A673 (cell line): ENCODE results near the gene CDH10. TPM values are rescaled to one million over a fixed set of nuclear protein-coding genes. Genes with fewer than 3 reads are reported as not detected.

Source experiments
- BruUV-seq: library from RNA; stranded (reverse); fragments of 400-500 nt; replicated peaks from 2 replicates; lab custom pipeline; 2021; lab: Mats Ljungman, UMichigan
- CTCF ChIA-PET: fragments of 300-600 bp; sonication (Branson Sonifier 250); formaldehyde crosslinking; loops from one replicate; lab custom pipeline; 2022; ENCODE audit warnings: antibody characterized with exemption; lab: Charles Lee
- POLR2A ChIA-PET: fragments of 300-600 bp; sonication (Branson Sonifier 250); formaldehyde crosslinking; loops from one replicate; lab custom pipeline; 2022; ENCODE audit warnings: antibody characterized with exemption; ENCODE audit not compliant: low non-redundant PET; lab: Charles Lee
- DNase-seq: peaks from one replicate; pipeline ENCODE4 v3.0.0-alpha.2; 2015; ENCODE audit warnings: low spot score
- H3K27ac ChIP-seq: fragments of 200-600 bp; sonication (generic); 2 replicates; pipeline ENCODE4 v1.5.1; 2016; ENCODE audit warnings: mixed run types, low read depth, mild to moderate bottlenecking, mixed read lengths, antibody characterized with exemption, low read length; ENCODE audit not compliant: poor library complexity, severe bottlenecking
- H3K27me3 ChIP-seq: fragments of 200-600 bp; sonication (generic); replicated peaks from 2 replicates; pipeline ENCODE4 v1.6.1; 2017; ENCODE audit warnings: mixed run types, low read depth, mild to moderate bottlenecking, mixed read lengths, antibody characterized with exemption, low read length; ENCODE audit not compliant: insufficient read depth, poor library complexity
- H3K36me3 ChIP-seq: fragments of 200-600 bp; sonication (generic); 2 replicates; pipeline ENCODE4 v1.6.1; 2016; ENCODE audit warnings: mixed run types, mild to moderate bottlenecking, mixed read lengths, antibody characterized with exemption, low read length; ENCODE audit not compliant: insufficient read depth, poor library complexity, severe bottlenecking
- H3K4me1 ChIP-seq: fragments of 200-600 bp; sonication (generic); 2 replicates; pipeline ENCODE4 v1.6.1; 2017; ENCODE audit warnings: mixed run types, mild to moderate bottlenecking, mixed read lengths, antibody characterized with exemption, low read length; ENCODE audit not compliant: insufficient read depth, poor library complexity, severe bottlenecking
- H3K4me3 ChIP-seq: fragments of 200-600 bp; sonication (generic); 2 replicates; pipeline ENCODE4 v1.5.1; 2016; ENCODE audit warnings: low read depth, mixed run types, mild to moderate bottlenecking, mixed read lengths, low read length; ENCODE audit not compliant: poor library complexity, severe bottlenecking
- H3K9me3 ChIP-seq: fragments of 200-600 bp; sonication (generic); 2 replicates; pipeline ENCODE4 v1.6.1; 2016; ENCODE audit warnings: mixed run types, low read depth, mild to moderate bottlenecking, mixed read lengths, antibody characterized with exemption, low read length; ENCODE audit not compliant: poor library complexity, severe bottlenecking
- CTCF ChIP-seq: fragments of 300-800, 200-600 bp; sonication (generic); conservative IDR thresholded peaks from 2 replicates; pipeline ENCODE4 v1.5.1; 2017; ENCODE audit warnings: low read depth, mild to moderate bottlenecking, antibody characterized with exemption, low read length, moderate library complexity, mixed read lengths
- EZH2 ChIP-seq: fragments of 200-600 bp; sonication (generic); IDR thresholded peaks from 2 replicates; pipeline ENCODE4 v1.6.1; 2017; ENCODE audit warnings: borderline replicate concordance, low read depth, mild to moderate bottlenecking, mixed read lengths, antibody characterized with exemption, low read length; ENCODE audit not compliant: poor library complexity, severe bottlenecking
- intact Hi-C: fragments of 100-400 bp; cut with micrococcal nuclease; formaldehyde crosslinking; loops from one replicate; pipeline ENCODE4 v1.10.0; 2022; ENCODE audit not compliant: unreplicated experiment
- total RNA-seq: library from RNA; stranded (reverse); gene quantifications from 2 replicates; pipeline ENCODE4 v1.2.3, GENCODE V29; 2021

The CDH10 gene
- total RNA-seq, 1 experiment from 2014 or later = 1.2 TPM

- Histone ChIP-seq H3K27ac (no peak overlapping the region), H3K27me3 (no peaks in the 10 kb centered on the region), H3K9me3 (no peaks in the 10 kb centered on the region), H3K4me3 (no peak overlapping the region), H3K4me1 (peaks cover 16% of the 10 kb centered on the region), H3K36me3 (no peaks in the 10 kb centered on the region)
- ChIA-PET CTCF (no interaction called here), POLR2A (no interaction called here)
- TF ChIP-seq EZH2 = no peak
- TF ChIP-seq CTCF = no peak
- intact Hi-C loops = no loop called here
- no peak for DNase-seq
- no TSS peak for BruUV-seq
Measured at GRCh38 chr5:24566933-24567332, 77.8 kb downstream of the CDH10 start.

GRCh38 chr5:24555229-24555628, 89.5 kb downstream of the CDH10 start:
- H3K27ac ChIP-seq = no peak overlapping the region
- CTCF ChIA-PET = no interaction called here
- H3K9me3 ChIP-seq = no peaks in the 10 kb centered on the region
- TF ChIP-seq EZH2 = no peak
- TF ChIP-seq CTCF = no peak
- no TSS peak for BruUV-seq
- POLR2A ChIA-PET = no interaction called here
- intact Hi-C loops = no loop called here
- peaks cover 3% of the 10 kb centered on the region for H3K27me3 ChIP-seq
- no peak for DNase-seq
- H3K4me1 ChIP-seq = peaks cover 45% of the 10 kb centered on the region
- H3K4me3 ChIP-seq = no peak overlapping the region
- H3K36me3 ChIP-seq = no peaks in the 10 kb centered on the region

- no peak for TF ChIP-seq EZH2
- no peak for TF ChIP-seq CTCF
- no peaks in the 10 kb centered on the region for H3K27me3 ChIP-seq
Measured at GRCh38 chr5:24547132-24547531, 97.6 kb downstream of the CDH10 start.

More at GRCh38 chr5:24547132-24547531, 97.6 kb downstream of the CDH10 start:
- BruUV-seq = no TSS peak
- H3K4me1 ChIP-seq = peaks cover 6% of the 10 kb centered on the region
- ChIA-PET POLR2A (interaction anchor here (0.6 kb wide), 1 partner anchor 80 kb away, joined by 3 read pairs; no protein-coding TSS in a partner anchor), CTCF (no interaction called here)
- H3K4me3 ChIP-seq = no peak overlapping the region
- no peak overlapping the region for H3K27ac ChIP-seq
- intact Hi-C loops = no loop called here
- H3K36me3 ChIP-seq = no peaks in the 10 kb centered on the region
- DNase-seq = no peak
- no peaks in the 10 kb centered on the region for H3K9me3 ChIP-seq
